Hematopoietic multipotent progenitor cell treated with erythropoietin and hydrocortisone succinate and interleukin-3 and kit ligand, for 8 days (in vitro differentiated cells): ENCODE results near the gene TUBGCP5.

Experiments used
- DNase-seq: peaks from one replicate; pipeline ENCODE4 v3.0.0-alpha.2; 2015

The TUBGCP5 gene

DNA sequence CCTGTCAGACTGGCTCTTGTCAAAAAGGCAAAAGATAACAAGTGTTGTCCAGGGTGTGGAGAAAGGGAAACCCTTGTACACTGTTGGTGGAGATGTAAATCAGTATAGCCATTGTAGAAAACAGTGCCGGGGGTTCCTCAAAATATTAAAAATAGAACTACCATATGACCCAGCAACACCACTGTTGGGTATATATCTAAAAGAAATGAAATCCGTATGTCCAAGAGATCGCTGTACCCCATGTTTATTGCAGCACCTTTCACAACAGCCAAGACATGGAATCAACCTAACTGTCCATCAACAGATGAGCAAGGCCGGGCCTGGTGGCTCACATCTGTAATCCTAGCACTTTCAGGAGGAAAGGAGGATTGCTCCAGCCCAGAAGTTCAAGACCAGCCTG, 65.4 kb downstream of the TUBGCP5 start:
- DNase-seq = no peak

DNA sequence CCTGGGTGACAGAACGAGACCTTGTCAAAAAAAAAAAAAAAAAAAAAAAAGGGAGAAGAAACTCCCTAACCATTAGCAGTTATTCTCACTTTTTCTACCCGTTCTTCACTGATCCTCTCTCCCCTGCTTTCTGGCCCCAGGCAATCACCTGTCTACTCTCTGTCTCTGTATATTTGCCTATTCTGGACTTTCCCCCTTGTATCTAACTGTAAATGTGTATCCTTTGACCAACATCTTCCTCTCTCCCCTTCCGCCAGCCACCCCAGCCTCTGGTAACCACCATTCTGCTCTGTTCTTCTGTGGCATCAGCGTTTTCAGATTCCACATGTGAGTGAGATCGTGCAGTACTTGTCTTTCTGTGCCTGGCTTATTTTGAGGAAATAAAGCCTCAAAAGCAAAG, 66.1 kb downstream of the TUBGCP5 start:
- DNase-seq = no peak

DNA sequence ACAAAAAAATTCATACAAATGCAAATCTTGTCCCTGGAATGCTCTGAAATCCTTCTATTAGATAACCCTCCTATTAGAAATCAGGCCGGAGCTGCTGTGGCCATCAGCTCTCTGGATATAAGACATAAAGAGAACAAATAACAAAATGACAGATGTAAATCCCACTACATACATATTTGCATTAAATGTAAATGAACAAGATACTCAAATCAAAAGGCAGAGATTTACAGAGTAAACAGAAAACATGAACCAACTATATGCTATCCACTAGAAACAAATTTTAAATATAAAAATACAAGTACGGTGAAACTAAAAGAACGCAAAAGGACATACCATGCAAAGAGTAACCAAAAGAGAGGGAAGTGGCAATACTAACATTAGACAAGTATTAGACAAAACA, 69.9 kb downstream of the TUBGCP5 start:
- DNase-seq = no peak

GRCh38 chr15:22968366-22968765, 71.0 kb downstream of the TUBGCP5 start:
- DNase-seq = no peak

GRCh38 chr15:22967084-22967770, 72.1 kb downstream of the TUBGCP5 start:
- DNase-seq = no peak

GRCh38 chr15:22966321-22967083, 72.9 kb downstream of the TUBGCP5 start:
- DNase-seq = no peak

DNA sequence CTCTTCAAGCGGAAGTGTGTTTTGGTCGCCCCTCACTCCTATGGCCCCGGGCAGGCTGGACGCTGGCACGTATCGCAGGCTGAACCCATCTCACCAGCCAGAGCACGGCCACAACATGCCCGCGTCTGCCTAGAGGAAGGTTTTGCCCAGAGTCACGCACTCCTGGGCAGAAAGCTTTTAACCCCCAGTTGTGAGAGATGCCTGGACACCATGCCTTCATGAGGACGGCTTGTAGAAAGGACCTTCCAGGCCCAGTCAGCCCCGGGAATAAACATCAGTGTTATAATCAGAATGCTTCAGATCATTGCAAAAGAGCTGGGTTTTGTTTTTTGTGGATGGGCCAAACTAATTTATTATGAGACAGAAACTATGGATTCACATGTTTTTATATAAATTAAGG, 75.7 kb downstream of the TUBGCP5 start:
- no peak for DNase-seq

GRCh38 chr15:22962611-22963010, 76.8 kb downstream of the TUBGCP5 start:
- DNase-seq = no peak

DNA sequence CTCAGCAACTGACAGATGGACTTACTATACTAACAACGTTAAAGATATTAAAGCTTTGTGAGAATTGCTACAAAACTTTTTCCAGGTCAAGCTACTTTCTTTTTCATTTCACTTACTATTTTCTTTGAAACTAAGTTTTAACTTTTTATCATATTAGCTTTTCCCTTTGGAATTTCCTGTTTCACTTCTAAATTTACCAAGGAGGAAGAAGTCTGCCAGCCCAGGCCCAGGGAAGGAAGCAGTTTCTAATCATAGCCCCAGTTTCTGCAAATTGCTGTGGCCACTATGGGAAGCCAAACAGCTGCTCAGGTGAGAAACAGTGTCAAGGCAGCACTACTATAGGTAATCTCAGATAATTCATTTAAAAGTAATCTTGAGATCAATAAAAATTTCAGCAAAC, 77.6 kb downstream of the TUBGCP5 start:
- no peak for DNase-seq

- no peak for DNase-seq
Measured at GRCh38 chr15:22960556-22960955, 78.8 kb downstream of the TUBGCP5 start.

DNA sequence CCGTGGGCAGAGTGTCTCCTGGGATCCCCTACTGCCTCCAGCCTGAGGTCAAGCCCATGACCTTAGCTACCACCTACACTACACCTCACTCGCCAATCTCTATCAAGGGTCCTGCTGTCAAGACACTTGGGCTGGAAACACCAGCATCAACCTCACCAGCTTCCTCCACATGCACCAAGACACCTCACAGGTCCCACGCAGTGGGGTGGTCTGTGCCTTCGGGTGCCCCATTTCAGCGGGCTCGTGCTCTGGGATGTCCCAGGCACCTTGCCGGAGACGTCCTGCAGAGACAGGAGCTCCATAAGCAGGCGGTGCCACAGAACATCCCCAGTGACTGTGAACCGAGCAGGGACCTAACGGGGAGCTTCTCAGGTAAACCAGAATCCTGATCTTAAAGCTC, 79.2 kb downstream of the TUBGCP5 start:
- DNase-seq = no peak

- DNase-seq = no peak
Measured at GRCh38 chr15:22959321-22960101, 79.9 kb downstream of the TUBGCP5 start.

DNA sequence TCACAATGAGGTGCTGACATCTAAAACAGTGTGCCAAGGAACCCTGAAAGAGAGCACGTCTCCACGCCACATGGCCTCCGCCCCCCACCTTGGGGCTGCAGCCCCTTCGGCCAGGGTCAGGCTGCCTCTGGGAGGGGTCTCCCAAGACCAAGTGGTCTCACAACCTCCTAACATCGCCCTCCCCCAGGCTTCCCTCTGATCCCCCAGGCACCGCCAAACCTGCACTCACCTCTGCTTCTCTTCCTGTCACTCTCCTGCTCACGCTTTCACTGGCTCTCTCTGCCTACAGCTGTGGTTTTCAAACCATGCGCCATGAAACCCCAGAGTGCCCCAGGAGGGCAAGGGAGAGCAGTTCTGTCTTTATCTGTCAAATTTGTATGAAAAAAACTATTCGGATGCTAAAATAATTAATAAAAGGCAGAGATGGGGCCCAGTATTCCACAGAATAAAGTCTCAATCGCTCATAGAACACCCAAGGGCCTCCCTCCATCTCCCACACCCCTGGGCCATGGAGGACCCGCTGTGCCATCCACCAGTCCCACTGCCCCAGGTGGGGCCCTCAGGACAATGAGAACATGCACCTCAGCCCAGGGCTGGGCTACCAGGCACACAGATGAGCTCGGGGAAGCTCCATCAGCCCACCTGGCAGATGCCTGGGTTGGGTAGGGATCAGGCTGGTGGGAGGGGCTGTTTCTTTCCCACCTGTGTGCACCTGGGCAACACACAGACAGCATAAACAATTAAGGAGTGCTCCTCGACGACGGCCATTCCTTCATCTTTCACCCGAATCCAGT, 80.7 kb downstream of the TUBGCP5 start:
- DNase-seq = no peak

- DNase-seq = no peak
Measured at GRCh38 chr15:22956978-22957260, 82.5 kb downstream of the TUBGCP5 start.

DNA sequence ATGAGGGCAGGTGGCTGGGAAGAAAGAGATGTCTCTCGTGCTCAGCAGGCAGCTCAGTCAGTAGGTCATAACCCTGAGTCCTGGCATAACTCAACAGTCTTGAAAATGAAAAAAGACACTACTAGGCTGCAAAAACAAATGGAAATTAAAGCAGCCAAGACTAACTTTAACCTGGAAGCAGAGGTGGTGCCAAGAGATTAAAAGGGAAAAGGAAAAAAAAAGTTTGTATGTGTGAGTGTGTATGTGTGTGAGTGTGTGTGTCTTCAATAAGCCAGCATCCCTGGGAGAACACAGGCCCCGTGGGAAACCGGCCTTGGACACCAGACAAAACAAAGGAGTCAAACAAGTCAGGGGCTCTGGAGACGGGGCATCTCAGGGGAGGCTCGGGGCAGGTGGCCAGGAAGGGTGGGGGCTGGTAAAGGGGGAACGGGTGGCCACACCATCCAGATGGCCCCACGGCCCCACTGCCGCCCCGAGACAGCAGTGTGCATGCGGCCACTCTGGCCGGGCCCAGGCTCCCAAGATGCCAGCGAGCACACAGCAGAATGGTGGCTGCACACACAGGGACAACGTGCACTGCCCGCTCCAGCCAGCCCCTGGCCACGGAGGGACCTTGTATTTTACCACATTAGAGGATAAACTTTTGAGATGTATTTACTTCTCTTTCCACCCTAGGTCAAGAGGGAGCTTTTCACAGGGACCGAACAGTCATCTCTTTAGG, 83.0 kb downstream of the TUBGCP5 start:
- DNase-seq = no peak

- no peak for DNase-seq
Measured at GRCh38 chr15:22955544-22956119, 83.7 kb downstream of the TUBGCP5 start.

- DNase-seq = no peak
Measured at GRCh38 chr15:22954798-22955543, 84.4 kb downstream of the TUBGCP5 start.

- no peak for DNase-seq
Measured at GRCh38 chr15:22954326-22954725, 85.0 kb downstream of the TUBGCP5 start.

DNA sequence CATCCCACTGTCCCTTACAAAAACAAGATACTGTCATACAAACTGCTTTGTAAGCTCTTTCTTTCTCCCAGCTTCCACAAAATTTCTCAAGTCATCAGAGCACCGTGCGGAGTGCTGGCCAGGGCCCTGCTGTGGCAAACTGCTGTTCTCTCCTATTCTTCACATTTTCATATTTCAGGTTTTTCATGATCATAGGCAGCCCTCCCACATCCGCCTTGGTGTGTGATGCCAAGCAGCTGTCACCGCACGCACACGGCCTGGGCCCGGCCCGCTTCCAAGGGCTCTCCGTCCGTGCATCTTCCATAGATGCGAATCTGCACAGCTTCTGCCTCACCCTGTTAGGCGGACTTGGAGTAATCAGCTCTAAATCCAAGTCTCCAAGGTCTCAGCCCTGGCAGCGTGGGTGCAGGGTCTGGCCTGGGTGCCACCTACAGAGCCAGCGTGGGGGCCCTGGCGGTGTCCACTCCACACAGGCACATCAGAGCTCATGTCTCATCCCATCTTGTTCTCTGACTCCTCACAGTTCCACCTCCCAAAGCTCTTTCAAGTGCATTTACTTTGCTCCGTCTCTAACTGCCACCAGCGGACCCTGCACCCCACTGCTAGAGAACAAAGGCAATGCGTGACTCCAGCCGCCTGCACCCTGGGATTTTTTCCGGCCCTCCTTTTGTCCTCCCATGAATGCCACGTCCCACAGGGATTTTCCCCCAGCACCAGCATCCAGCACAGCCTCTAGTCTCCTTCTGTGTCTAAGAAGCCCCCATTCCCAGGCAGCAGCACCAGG, 86.4 kb downstream of the TUBGCP5 start:
- no peak for DNase-seq
